ENCODE data around the gene MACROH2A1. TPM values are rescaled to one million over a fixed set of nuclear protein-coding genes. Genes with fewer than 3 reads are reported as not detected.

The MACROH2A1 gene
- total and polyA plus RNA-seq, 4 experiments from 2014 or later = 100 to 181 (median 108) TPM

- ChIA-PET CTCF (ENCODE audit: partially characterized antibody) (interaction anchor here (1.4 kb wide), 1 partner anchor 11 kb away, joined by 3 read pairs; no protein-coding TSS in a partner anchor), POLR2A (ENCODE audit: partially characterized antibody) (no interaction called here)
- Histone ChIP-seq H3K9me3 (ENCODE audit: control insufficient read depth in 1 of 2, low read length in 2 of 2) (no peaks in the 10 kb centered on the region), H3K36me3 (ENCODE audit: insufficient read depth, low read length) (peaks cover 35% of the 10 kb centered on the region), H3K27me3 (ENCODE audit: insufficient read depth, low read length) (no peaks in the 10 kb centered on the region), H3K27ac (ENCODE audit: low read depth, low read length) (no peak overlapping the region), H3K4me1 (ENCODE audit: insufficient read depth, low read length) (no peaks in the 10 kb centered on the region), H3K4me3 (ENCODE audit: low read length in 2 of 2) (no peak overlapping the region)
- intact Hi-C loops (cut with micrococcal nuclease) = no loop called here
- Mint-ChIP-seq H3K4me1 (peaks cover 3 to 8% (median 6%) of the 10 kb centered on the region in 4 donors), H3K27me3 (no peaks in the 10 kb centered on the region), H3K4me3 (no peak overlapping the region), H3K36me3 (peaks cover 42 to 79% of the 10 kb centered on the region in 2 donors), H3K9me3 (no peaks in the 10 kb centered on the region), H3K27ac (peak overlapping the region in 2 of 7 donors; percentile 41 to 92)
- DNase-seq = no peak
Measured at GRCh38 chr5:135359374-135360165, 39.5 kb downstream of the MACROH2A1 start.

- POLR2A ChIA-PET (ENCODE audit: partially characterized antibody) = no interaction called here
- peaks cover 43% of the 10 kb centered on the region for H3K36me3 ChIP-seq (ENCODE audit: insufficient read depth, low read length)
- H3K36me3 Mint-ChIP-seq = peaks cover 44 to 75% of the 10 kb centered on the region in 2 donors
Measured at GRCh38 chr5:135357685-135358084, 41.3 kb downstream of the MACROH2A1 start.

DNA sequence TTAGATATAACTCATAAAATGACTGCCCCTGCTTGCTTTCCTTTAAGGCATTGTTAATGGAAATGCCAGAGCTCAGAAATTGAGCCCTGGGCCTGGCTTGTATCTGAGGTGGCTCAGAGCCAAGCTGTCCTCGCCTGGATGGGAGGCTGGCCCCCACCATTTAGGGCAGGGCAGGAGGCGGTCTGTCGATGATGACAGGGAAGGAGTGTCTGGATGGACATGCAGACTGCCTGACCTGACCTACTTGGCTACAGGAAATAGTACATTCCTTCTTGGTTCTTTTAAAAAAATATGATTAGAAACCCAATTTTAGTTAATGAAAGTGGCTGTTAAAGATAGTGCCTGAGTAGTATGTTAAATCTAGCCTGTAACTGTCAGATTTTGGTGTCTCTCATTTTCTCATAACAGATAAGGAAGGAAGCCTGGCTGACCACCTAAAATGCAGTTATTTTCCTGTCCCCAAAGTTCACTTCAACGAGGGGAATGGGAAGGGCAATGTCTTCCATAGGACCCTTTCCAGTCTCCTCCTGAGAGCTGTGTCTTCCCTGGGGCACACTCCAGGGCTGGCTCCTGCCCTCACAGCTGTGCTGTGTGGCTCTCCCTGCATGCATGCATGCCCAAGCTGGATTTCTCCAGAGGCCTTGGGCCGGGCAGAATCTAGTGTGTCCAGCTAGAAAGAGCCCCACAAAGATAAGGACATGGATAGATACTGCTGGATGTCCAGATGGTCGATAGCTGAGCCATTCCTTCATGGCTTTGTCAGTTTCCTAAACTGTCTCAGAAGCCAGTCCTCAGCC lies 42.3 kb downstream of the MACROH2A1 start:
- Histone ChIP-seq H3K27me3 (ENCODE audit: insufficient read depth, low read length) (no peaks in the 10 kb centered on the region), H3K27ac (ENCODE audit: low read depth, low read length) (no peak overlapping the region), H3K4me1 (ENCODE audit: insufficient read depth, low read length) (no peaks in the 10 kb centered on the region), H3K36me3 (ENCODE audit: insufficient read depth, low read length) (peaks cover 43% of the 10 kb centered on the region), H3K4me3 (ENCODE audit: low read length in 2 of 2) (no peak overlapping the region), H3K9me3 (ENCODE audit: control insufficient read depth in 1 of 2, low read length in 2 of 2) (no peaks in the 10 kb centered on the region)
- peaks cover 49 to 80% of the 10 kb centered on the region in 2 donors for H3K36me3 Mint-ChIP-seq
- H3K27me3 Mint-ChIP-seq = no peaks in the 10 kb centered on the region
- H3K27ac Mint-ChIP-seq = peak overlapping the region in 1 of 7 donors; percentile 43
- intact Hi-C loops (cut with micrococcal nuclease) = no loop called here
- POLR2A ChIA-PET (ENCODE audit: partially characterized antibody) = no interaction called here
- CTCF ChIA-PET (ENCODE audit: partially characterized antibody) = no interaction called here
- H3K4me3 Mint-ChIP-seq = no peak overlapping the region
- no peak for DNase-seq
- no peaks in the 10 kb centered on the region for H3K9me3 Mint-ChIP-seq
- peaks cover 2 to 8% (median 4%) of the 10 kb centered on the region in 4 donors for H3K4me1 Mint-ChIP-seq

More at GRCh38 chr5:135357685-135358084, 41.3 kb downstream of the MACROH2A1 start:
- no peaks in the 10 kb centered on the region for H3K4me1 ChIP-seq (ENCODE audit: insufficient read depth, low read length)
- no peak overlapping the region for H3K4me3 ChIP-seq (ENCODE audit: low read length in 2 of 2)
- no peak for DNase-seq
- intact Hi-C loops (cut with micrococcal nuclease) = no loop called here
- Mint-ChIP-seq H3K9me3 (no peaks in the 10 kb centered on the region), H3K4me3 (no peak overlapping the region), H3K27ac (peak overlapping the region in 1 of 7 donors; percentile 47), H3K27me3 (no peaks in the 10 kb centered on the region), H3K4me1 (peaks cover 3 to 8% (median 5%) of the 10 kb centered on the region in 4 donors)
- no peak overlapping the region for H3K27ac ChIP-seq (ENCODE audit: low read depth, low read length)
- no peaks in the 10 kb centered on the region for H3K27me3 ChIP-seq (ENCODE audit: insufficient read depth, low read length)
- no peaks in the 10 kb centered on the region for H3K9me3 ChIP-seq (ENCODE audit: control insufficient read depth in 1 of 2, low read length in 2 of 2)
- CTCF ChIA-PET (ENCODE audit: partially characterized antibody) = no interaction called here

- Histone ChIP-seq H3K27me3 (ENCODE audit: insufficient read depth, low read length) (no peaks in the 10 kb centered on the region), H3K36me3 (ENCODE audit: insufficient read depth, low read length) (peaks cover 53% of the 10 kb centered on the region), H3K4me3 (ENCODE audit: low read length in 2 of 2) (no peak overlapping the region), H3K9me3 (ENCODE audit: control insufficient read depth in 1 of 2, low read length in 2 of 2) (no peaks in the 10 kb centered on the region), H3K27ac (ENCODE audit: low read depth, low read length) (no peak overlapping the region), H3K4me1 (ENCODE audit: insufficient read depth, low read length) (no peaks in the 10 kb centered on the region)
- ChIA-PET POLR2A (ENCODE audit: partially characterized antibody) (no interaction called here), CTCF (ENCODE audit: partially characterized antibody) (interaction anchor here (0.8 kb wide), 1 partner anchor 17 kb away, joined by 3 read pairs; no protein-coding TSS in a partner anchor)
- Mint-ChIP-seq H3K4me3 (no peak overlapping the region), H3K27ac (peak overlapping the region in 1 of 7 donors; percentile 17), H3K36me3 (peaks cover 51 to 77% of the 10 kb centered on the region in 2 donors), H3K9me3 (no peaks in the 10 kb centered on the region), H3K4me1 (peaks cover 0 to 2% (median 0%) of the 10 kb centered on the region in 4 donors), H3K27me3 (no peaks in the 10 kb centered on the region)
- DNase-seq = no peak
- intact Hi-C loops (cut with micrococcal nuclease) = no loop called here
Measured at GRCh38 chr5:135355169-135355568, 43.9 kb downstream of the MACROH2A1 start.

DNA sequence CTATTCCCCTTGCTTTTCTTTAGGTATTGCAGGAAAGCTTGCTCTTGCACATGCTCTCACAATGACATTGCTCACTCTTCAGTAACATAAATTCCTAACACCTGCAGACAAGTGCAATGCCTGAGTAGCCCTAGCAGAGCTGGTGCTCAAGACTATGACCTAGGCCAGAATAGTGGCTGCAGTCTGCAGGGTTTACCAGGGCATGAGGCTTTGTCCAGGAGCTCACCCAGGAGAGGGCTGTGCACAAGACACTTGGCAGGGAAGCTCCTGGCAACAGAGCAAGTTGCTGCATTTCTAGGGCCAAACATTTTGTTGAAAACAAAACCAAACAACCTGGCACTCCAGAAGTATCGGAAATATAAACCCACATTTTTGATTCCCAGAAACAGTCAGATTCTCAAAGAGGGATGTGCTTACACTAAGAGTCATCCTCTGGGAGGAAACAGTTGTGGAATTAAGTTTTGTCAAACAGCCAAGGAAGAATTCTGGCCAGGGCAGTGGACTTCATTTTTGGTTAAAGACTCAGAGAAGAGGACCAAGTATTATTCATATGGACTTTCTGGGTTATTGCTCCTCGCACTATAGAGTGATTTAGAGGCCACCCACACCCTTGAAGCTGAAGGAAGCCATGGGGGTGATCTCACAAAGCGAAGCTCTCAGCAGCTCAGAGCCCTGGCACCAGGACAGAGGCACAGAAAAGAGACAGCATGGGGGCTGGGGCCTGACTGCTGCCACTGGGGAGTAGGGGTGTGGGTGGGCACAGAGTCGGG lies 44.9 kb downstream of the MACROH2A1 start:
- no peak for DNase-seq
- Histone ChIP-seq H3K4me1 (ENCODE audit: insufficient read depth, low read length) (no peaks in the 10 kb centered on the region), H3K27ac (ENCODE audit: low read depth, low read length) (no peak overlapping the region), H3K27me3 (ENCODE audit: insufficient read depth, low read length) (no peaks in the 10 kb centered on the region), H3K4me3 (ENCODE audit: low read length in 2 of 2) (no peak overlapping the region), H3K36me3 (ENCODE audit: insufficient read depth, low read length) (peaks cover 45% of the 10 kb centered on the region), H3K9me3 (ENCODE audit: control insufficient read depth in 1 of 2, low read length in 2 of 2) (no peaks in the 10 kb centered on the region)
- ChIA-PET CTCF (ENCODE audit: partially characterized antibody) (interaction anchor here (0.8 kb wide), 1 partner anchor 18 kb away, joined by 3 read pairs; no protein-coding TSS in a partner anchor), POLR2A (ENCODE audit: partially characterized antibody) (no interaction called here)
- H3K9me3 Mint-ChIP-seq = no peaks in the 10 kb centered on the region
- H3K27me3 Mint-ChIP-seq = no peaks in the 10 kb centered on the region
- H3K4me1 Mint-ChIP-seq = peaks cover 0 to 2% (median 0%) of the 10 kb centered on the region in 4 donors
- peaks cover 51 to 79% of the 10 kb centered on the region in 2 donors for H3K36me3 Mint-ChIP-seq
- H3K27ac Mint-ChIP-seq = peak overlapping the region in 1 of 7 donors; percentile 23
- intact Hi-C loops (cut with micrococcal nuclease) = no loop called here
- no peak overlapping the region for H3K4me3 Mint-ChIP-seq

DNA sequence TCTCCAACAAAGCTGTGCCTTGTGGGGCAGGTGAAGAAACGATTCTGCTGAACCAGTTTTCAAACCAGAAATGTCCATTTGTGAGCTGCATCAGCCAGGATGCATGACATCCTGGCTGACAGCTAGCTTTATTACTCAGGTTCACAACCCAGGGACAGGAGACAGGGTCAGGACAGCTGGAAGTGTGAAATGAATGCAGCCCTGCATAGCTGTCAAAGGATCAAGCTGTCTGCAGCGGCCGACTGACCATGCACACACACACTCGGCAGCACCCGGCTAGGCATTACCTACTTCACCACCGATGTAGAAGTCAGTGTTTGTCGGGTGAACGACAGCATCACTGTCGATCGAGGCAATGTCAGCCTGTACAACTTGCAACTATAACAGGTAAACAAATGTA lies 48.5 kb downstream of the MACROH2A1 start:
- no peaks in the 10 kb centered on the region for H3K9me3 Mint-ChIP-seq
- H3K9me3 ChIP-seq (ENCODE audit: control insufficient read depth in 1 of 2, low read length in 2 of 2) = no peaks in the 10 kb centered on the region
- peaks cover 46 to 73% of the 10 kb centered on the region in 2 donors for H3K36me3 Mint-ChIP-seq
- peaks cover 35% of the 10 kb centered on the region for H3K36me3 ChIP-seq (ENCODE audit: insufficient read depth, low read length)
- DNase-seq = no peak
- H3K4me3 ChIP-seq (ENCODE audit: low read length in 2 of 2) = no peak overlapping the region
- H3K27ac ChIP-seq (ENCODE audit: low read depth, low read length) = no peak overlapping the region
- ChIA-PET CTCF (ENCODE audit: partially characterized antibody) (no interaction called here), POLR2A (ENCODE audit: partially characterized antibody) (no interaction called here)
- intact Hi-C loops (cut with micrococcal nuclease) = no loop called here
- peak overlapping the region in 1 of 7 donors; percentile 15 for H3K27ac Mint-ChIP-seq
- H3K27me3 ChIP-seq (ENCODE audit: insufficient read depth, low read length) = no peaks in the 10 kb centered on the region
- H3K4me3 Mint-ChIP-seq = no peak overlapping the region
- H3K4me1 ChIP-seq (ENCODE audit: insufficient read depth, low read length) = no peaks in the 10 kb centered on the region
- H3K4me1 Mint-ChIP-seq = peaks cover 0 to 2% (median 0%) of the 10 kb centered on the region in 4 donors
- no peaks in the 10 kb centered on the region for H3K27me3 Mint-ChIP-seq

All from CD4-positive, alpha-beta memory T cell (primary cell).